Glutamatergic neuron (in vitro differentiated cells): ENCODE measurements around the gene WWOX. TPM values are rescaled to one million over a fixed set of nuclear protein-coding genes. Genes with fewer than 3 reads are reported as not detected.

Experiments
- DNase-seq: peaks from one replicate; pipeline ENCODE4 v3.0.0; 2022
- H3K27ac Mint-ChIP-seq: one replicate; pipeline ENCODE4 v1.8.0; 2020; ENCODE audit warnings: mild to moderate bottlenecking, mixed read lengths, inconsistent platforms; ENCODE audit not compliant: unreplicated experiment
- H3K27me3 Mint-ChIP-seq: one replicate; pipeline ENCODE4 v1.8.0; 2020; ENCODE audit warnings: mild to moderate bottlenecking, moderate library complexity, mixed read lengths, inconsistent platforms; ENCODE audit not compliant: unreplicated experiment
- H3K36me3 Mint-ChIP-seq: one replicate; pipeline ENCODE4 v1.8.0; 2020; ENCODE audit warnings: mild to moderate bottlenecking, mixed read lengths, inconsistent platforms; ENCODE audit not compliant: unreplicated experiment
- H3K4me1 Mint-ChIP-seq: one replicate; pipeline ENCODE4 v1.8.0; 2020; ENCODE audit warnings: mild to moderate bottlenecking, low read depth, mixed read lengths, inconsistent platforms; ENCODE audit not compliant: unreplicated experiment
- H3K4me3 Mint-ChIP-seq: one replicate; pipeline ENCODE4 v1.8.0; 2020; ENCODE audit warnings: mild to moderate bottlenecking, mixed read lengths, inconsistent platforms; ENCODE audit not compliant: unreplicated experiment
- H3K9me3 Mint-ChIP-seq: one replicate; pipeline ENCODE4 v1.8.0; 2020; ENCODE audit warnings: mild to moderate bottlenecking, moderate library complexity, mixed read lengths, inconsistent platforms; ENCODE audit not compliant: unreplicated experiment
- total RNA-seq: library from RNA; stranded (reverse); fragmentation: NEBNext Ultra II Directional; extraction: Animal tissue kit (Norgen Biotek cat#: 25700); gene quantifications from one replicate; pipeline ENCODE4 v1.2.1, GENCODE V29; 2021; ENCODE audit not compliant: unreplicated experiment
- TF ChIP-seq, protein P1 (sequence below): fragments of 200-600 bp; sonication (generic); IDR thresholded peaks from one replicate; pipeline ENCODE4 v1.5.0; 2021; ENCODE audit not compliant: partially characterized antibody, unreplicated experiment

WWOX gene
- total RNA-seq, 1 donor from 2014 or later, result 10.3 TPM

- Mint-ChIP-seq H3K36me3 (peaks cover 4% of the 10 kb centered on the region), H3K27me3 (peaks cover 5% of the 10 kb centered on the region), H3K4me3 (no peak overlapping the region), H3K9me3 (no peaks in the 10 kb centered on the region), H3K4me1 (peaks cover 6% of the 10 kb centered on the region), H3K27ac (no peak overlapping the region)
- DNase-seq, result no peak
- TF ChIP-seq, protein P1, sequence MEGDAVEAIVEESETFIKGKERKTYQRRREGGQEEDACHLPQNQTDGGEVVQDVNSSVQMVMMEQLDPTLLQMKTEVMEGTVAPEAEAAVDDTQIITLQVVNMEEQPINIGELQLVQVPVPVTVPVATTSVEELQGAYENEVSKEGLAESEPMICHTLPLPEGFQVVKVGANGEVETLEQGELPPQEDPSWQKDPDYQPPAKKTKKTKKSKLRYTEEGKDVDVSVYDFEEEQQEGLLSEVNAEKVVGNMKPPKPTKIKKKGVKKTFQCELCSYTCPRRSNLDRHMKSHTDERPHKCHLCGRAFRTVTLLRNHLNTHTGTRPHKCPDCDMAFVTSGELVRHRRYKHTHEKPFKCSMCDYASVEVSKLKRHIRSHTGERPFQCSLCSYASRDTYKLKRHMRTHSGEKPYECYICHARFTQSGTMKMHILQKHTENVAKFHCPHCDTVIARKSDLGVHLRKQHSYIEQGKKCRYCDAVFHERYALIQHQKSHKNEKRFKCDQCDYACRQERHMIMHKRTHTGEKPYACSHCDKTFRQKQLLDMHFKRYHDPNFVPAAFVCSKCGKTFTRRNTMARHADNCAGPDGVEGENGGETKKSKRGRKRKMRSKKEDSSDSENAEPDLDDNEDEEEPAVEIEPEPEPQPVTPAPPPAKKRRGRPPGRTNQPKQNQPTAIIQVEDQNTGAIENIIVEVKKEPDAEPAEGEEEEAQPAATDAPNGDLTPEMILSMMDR, result no peak
Measured at GRCh38 chr16:78829280-78829679, 729.8 kb downstream of the WWOX start.

- Mint-ChIP-seq H3K36me3 (no peaks in the 10 kb centered on the region), H3K4me1 (peaks cover 6% of the 10 kb centered on the region), H3K9me3 (no peaks in the 10 kb centered on the region), H3K27ac (no peak overlapping the region), H3K4me3 (no peak overlapping the region), H3K27me3 (peaks cover 2% of the 10 kb centered on the region)
- peak; percentile 35 for DNase-seq
- TF ChIP-seq, protein P1, result no peak
Measured at GRCh38 chr16:78830599-78830998, 731.1 kb downstream of the WWOX start.

GRCh38 chr16:78832100-78832499 is 732.6 kb downstream of the WWOX start:
- DNase-seq, result no peak
- H3K27me3 Mint-ChIP-seq, result peaks cover 2% of the 10 kb centered on the region
- H3K4me1 Mint-ChIP-seq, result peaks cover 6% of the 10 kb centered on the region
- TF ChIP-seq, protein P1, result no peak
- no peaks in the 10 kb centered on the region for H3K9me3 Mint-ChIP-seq
- no peak overlapping the region for H3K27ac Mint-ChIP-seq
- no peaks in the 10 kb centered on the region for H3K36me3 Mint-ChIP-seq
- H3K4me3 Mint-ChIP-seq, result no peak overlapping the region

GRCh38 chr16:78836802-78837491 is 737.5 kb downstream of the WWOX start:
- H3K4me1 Mint-ChIP-seq, result no peaks in the 10 kb centered on the region
- no peak overlapping the region for H3K4me3 Mint-ChIP-seq
- no peaks in the 10 kb centered on the region for H3K9me3 Mint-ChIP-seq
- peaks cover 3% of the 10 kb centered on the region for H3K36me3 Mint-ChIP-seq
- no peak overlapping the region for H3K27ac Mint-ChIP-seq
- TF ChIP-seq, protein P1, result no peak
- H3K27me3 Mint-ChIP-seq, result peaks cover 2% of the 10 kb centered on the region
- no peak for DNase-seq

DNA sequence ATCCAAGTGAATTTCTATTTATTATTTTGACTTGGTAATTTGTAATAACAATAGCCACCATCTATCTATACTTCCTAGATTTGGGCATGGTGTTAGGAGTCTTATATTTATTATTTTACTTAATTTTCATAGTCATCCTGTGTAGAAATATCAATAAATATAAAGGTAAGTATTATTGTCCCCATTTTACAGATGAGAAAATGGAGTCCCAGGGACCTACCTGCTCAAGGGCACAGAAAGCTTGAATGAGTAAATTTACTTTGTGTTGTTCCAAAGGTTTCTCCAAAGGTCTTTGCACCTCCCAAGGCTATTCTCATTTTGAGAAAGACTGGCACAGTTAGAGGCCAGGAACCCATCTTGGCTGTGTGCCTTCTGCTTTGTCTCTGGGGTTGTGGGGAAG is 738.3 kb downstream of the WWOX start:
- H3K9me3 Mint-ChIP-seq, result no peaks in the 10 kb centered on the region
- no peak for DNase-seq
- TF ChIP-seq, protein P1, result no peak
- H3K36me3 Mint-ChIP-seq, result peaks cover 4% of the 10 kb centered on the region
- H3K4me3 Mint-ChIP-seq, result no peak overlapping the region
- no peak overlapping the region for H3K27ac Mint-ChIP-seq
- H3K27me3 Mint-ChIP-seq, result no peaks in the 10 kb centered on the region
- no peaks in the 10 kb centered on the region for H3K4me1 Mint-ChIP-seq
